ENCODE results near the gene WSB1.
"Not testable (repeated sequence)": the region's sequence is repeated elsewhere in the genome, so short reads cannot be mapped to it uniquely, and the experiment has no call there.

Gene WSB1

GRCh38 chr17:27265333-27265732, 28.6 kb upstream of the WSB1 start:
- TF ChIP-seq CTCF (IDR thresholded peaks at IDR 0.05; ENCODE audit: insufficient read depth, low read depth, low read length, missing control alignments) = no peak
- no peak overlapping the region for H3K4me3 ChIP-seq (ENCODE audit: low read length)
- peak; percentile 82 for DNase-seq (ENCODE audit: low read depth)

GRCh38 chr17:27266228-27266627, 27.7 kb upstream of the WSB1 start:
- no peak for TF ChIP-seq CTCF (IDR thresholded peaks at IDR 0.05; ENCODE audit: insufficient read depth, low read depth, low read length, missing control alignments)
- DNase-seq (ENCODE audit: low read depth) = no peak
- no peak overlapping the region for H3K4me3 ChIP-seq (ENCODE audit: low read length)

- no peak overlapping the region for H3K4me3 ChIP-seq (ENCODE audit: low read length)
- no peak for DNase-seq (ENCODE audit: low read depth)
- TF ChIP-seq CTCF (IDR thresholded peaks at IDR 0.05; ENCODE audit: insufficient read depth, low read depth, low read length, missing control alignments) = no peak
Observed at GRCh38 chr17:27268394-27269085, 25.4 kb upstream of the WSB1 start.

- DNase-seq (ENCODE audit: low read depth) = no peak
- H3K4me3 ChIP-seq (ENCODE audit: low read length) = no peak overlapping the region
- no peak for TF ChIP-seq CTCF (IDR thresholded peaks at IDR 0.05; ENCODE audit: insufficient read depth, low read depth, low read length, missing control alignments)
Observed at GRCh38 chr17:27269201-27269600, 24.7 kb upstream of the WSB1 start.

- TF ChIP-seq CTCF (IDR thresholded peaks at IDR 0.05; ENCODE audit: insufficient read depth, low read depth, low read length, missing control alignments) = no peak
- DNase-seq (ENCODE audit: low read depth) = no peak
- no peak overlapping the region for H3K4me3 ChIP-seq (ENCODE audit: low read length)
Observed at GRCh38 chr17:27269974-27270373, 23.9 kb upstream of the WSB1 start.

GRCh38 chr17:27276653-27277156, 17.2 kb upstream of the WSB1 start:
- no peak overlapping the region for H3K4me3 ChIP-seq (ENCODE audit: low read length)
- TF ChIP-seq CTCF (IDR thresholded peaks at IDR 0.05; ENCODE audit: insufficient read depth, low read depth, low read length, missing control alignments) = no peak
- no peak for DNase-seq (ENCODE audit: low read depth)

GRCh38 chr17:27279132-27279531, 14.8 kb upstream of the WSB1 start:
- DNase-seq (ENCODE audit: low read depth); H3K4me3 ChIP-seq (ENCODE audit: low read length): not testable (repeated sequence)

Measured in epithelial cell of esophagus (primary cell).